ENCODE data around the gene ATAD2B.
A peak's percentile ranks its signal among the peaks of the same experiment; 100 is the strongest.

Gene ATAD2B

DNA sequence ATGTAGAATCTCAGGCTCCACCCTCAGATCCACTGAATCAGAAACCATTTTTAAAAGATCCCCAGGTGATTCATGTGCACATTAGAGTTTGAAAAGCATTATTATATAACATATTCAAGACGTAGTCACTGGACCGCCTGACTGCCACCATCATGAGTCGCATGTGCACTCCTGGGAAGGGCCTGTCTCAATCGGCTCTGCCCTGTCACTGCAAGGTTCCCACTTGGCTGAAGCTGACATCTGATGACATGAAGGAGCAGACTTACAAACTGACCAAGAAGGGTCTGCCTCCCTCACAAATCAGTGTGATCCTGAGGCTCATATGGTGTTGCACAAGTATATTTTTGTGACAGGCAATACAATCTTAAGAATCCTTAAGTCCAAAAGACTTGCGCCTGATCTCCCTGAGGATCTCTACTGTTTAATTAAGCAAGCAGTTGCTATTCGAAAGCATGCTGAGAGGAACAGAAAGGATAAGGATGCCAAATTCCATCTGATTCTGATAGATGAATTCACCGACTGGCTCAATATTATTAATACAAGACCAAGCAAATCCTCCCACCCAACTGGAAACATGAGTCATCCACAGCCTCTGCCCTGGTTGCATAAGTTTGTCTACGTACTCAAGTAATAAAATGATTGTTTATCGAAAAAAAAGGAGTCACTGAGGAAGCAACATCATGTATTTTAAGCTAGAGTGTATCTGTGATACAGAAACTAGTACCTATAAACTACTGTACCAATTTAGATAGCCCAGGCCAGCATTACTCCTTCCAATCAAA, 26.2 kb downstream of the ATAD2B start:
- CTCF ChIA-PET = interaction anchor here (0.9 to 1.7 kb wide), 2 partner anchors 8 to 40 kb away, joined by 3 to 4 read pairs; partner anchors contain the start of gene UBXN2A
- WGBS (ENCODE audit: insufficient coverage) = over 99% methylated on average over 5 of the region's 9 CpGs
- POLR2A ChIA-PET = no interaction called here
- no peaks in the 10 kb centered on the region for H3K36me3 ChIP-seq (ENCODE audit: control insufficient read depth in 4 of 4, insufficient read depth in 4 of 4, low read length in 3 of 4)
- H3K9me3 ChIP-seq (ENCODE audit: control extremely low read depth in 1 of 5, control insufficient read depth in 4 of 5, insufficient read depth in 2 of 5, low read depth in 1 of 5, low read length in 4 of 5) = peaks cover 0 to 9% (median 2%) of the 10 kb centered on the region in 5 experiments
- peak in 2 of 3 donors; percentile 51 to 57 for DNase-seq
- no peak overlapping the region for H3K4me3 ChIP-seq (ENCODE audit: control insufficient read depth in 1 of 7, extremely low read depth in 1 of 7, insufficient read depth in 4 of 7, low read depth in 2 of 7, low read length in 6 of 7)
- H3K4me1 ChIP-seq (ENCODE audit: control extremely low read depth in 1 of 4, control insufficient read depth in 4 of 4, insufficient read depth in 4 of 4, low read length in 3 of 4) = peaks cover 4 to 26% (median 12%) of the 10 kb centered on the region in 4 experiments
- no peaks in the 10 kb centered on the region for H3K27me3 ChIP-seq (replicated peaks in 2 of 5; ENCODE audit: control insufficient read depth in 4 of 5, insufficient read depth in 5 of 5, low read length in 4 of 5)
- H3K27ac ChIP-seq (ENCODE audit: insufficient read depth in 1 of 2, low read depth in 1 of 2, low read length in 2 of 2, poor library complexity in 1 of 2, severe bottlenecking in 2 of 2) = no peak overlapping the region

DNA sequence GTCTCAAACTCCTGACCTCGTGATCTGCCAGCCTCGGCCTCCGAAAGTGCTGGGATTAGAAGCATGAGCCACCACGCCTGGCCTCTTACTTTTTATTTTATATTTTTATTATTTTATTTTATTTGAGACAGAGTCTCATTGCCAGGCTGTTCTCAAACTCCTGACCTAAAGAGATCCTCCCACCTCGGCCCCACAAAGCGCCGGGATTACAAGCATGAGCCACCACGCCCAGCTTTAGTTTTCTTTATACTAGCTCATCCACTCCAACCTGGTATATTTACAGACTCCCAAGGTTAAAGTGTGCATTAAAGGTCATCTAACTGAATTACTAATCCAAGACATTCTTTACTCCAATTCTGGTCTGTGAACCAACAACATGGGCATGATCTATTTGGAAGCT, 26.8 kb downstream of the ATAD2B start:
- ChIA-PET POLR2A (no interaction called here), CTCF (interaction anchor here (0.6 to 1.7 kb wide), 2 partner anchors 31 to 40 kb away, joined by 3 read pairs; partner anchors contain the start of gene UBXN2A)
- 100% methylated on average over 5 of the region's 8 CpGs for WGBS (ENCODE audit: insufficient coverage)
- DNase-seq = no peak
- Histone ChIP-seq H3K27ac (ENCODE audit: insufficient read depth in 1 of 2, low read depth in 1 of 2, low read length in 2 of 2, poor library complexity in 1 of 2, severe bottlenecking in 2 of 2) (no peak overlapping the region), H3K36me3 (ENCODE audit: control insufficient read depth in 4 of 4, insufficient read depth in 4 of 4, low read length in 3 of 4) (no peaks in the 10 kb centered on the region), H3K4me3 (ENCODE audit: control insufficient read depth in 1 of 7, extremely low read depth in 1 of 7, insufficient read depth in 4 of 7, low read depth in 2 of 7, low read length in 6 of 7) (no peak overlapping the region), H3K9me3 (ENCODE audit: control extremely low read depth in 1 of 5, control insufficient read depth in 4 of 5, insufficient read depth in 2 of 5, low read depth in 1 of 5, low read length in 4 of 5) (peaks cover 0 to 9% (median 2%) of the 10 kb centered on the region in 5 experiments), H3K4me1 (ENCODE audit: control extremely low read depth in 1 of 4, control insufficient read depth in 4 of 4, insufficient read depth in 4 of 4, low read length in 3 of 4) (peaks cover under 1 to 23% (median 9%) of the 10 kb centered on the region in 4 experiments), H3K27me3 (replicated peaks in 2 of 5; ENCODE audit: control insufficient read depth in 4 of 5, insufficient read depth in 5 of 5, low read length in 4 of 5) (no peaks in the 10 kb centered on the region)

DNA sequence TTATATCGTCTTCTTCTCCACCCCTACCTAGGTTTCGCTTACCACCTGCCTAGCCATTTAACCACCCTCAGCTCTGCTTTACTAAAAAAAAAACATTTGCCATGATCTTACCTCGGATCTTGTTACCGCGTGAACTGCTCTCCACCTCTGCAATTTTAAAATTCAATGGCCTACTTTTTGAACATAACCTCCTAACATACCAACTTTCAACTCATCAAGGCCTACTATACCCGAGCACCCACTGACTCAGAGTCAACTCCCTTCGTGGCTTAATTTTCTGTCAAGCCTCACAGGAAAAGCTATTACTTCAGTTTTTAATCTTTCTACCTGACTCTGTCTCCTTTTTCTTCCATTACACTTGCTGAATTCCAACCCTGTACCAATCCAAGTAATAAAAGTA, 55.7 kb downstream of the ATAD2B start:
- 96% methylated on average over 4 of the region's 7 CpGs for WGBS (ENCODE audit: insufficient coverage)

DNA sequence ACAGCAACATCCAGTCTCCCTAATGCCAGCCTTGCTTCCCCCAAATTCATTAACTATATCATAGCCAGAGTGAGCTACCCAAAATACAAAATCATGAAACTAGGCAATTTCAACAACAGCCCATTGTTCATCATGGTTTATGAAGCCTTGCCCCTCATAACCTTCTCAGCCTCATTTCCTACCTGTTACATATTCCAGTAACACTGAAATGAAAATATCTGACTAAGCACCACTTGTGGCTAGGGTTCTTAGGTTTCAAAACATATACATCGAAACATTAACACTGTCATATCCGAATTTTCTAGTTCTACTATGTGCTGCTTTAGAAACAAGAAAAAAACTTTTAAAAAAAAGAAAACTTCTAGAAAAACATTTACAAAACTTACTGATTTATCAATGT, 59.5 kb downstream of the ATAD2B start:
- CTCF ChIA-PET = interaction anchor here (1.1 kb wide), 1 partner anchor 10 kb away, joined by 3 read pairs; no protein-coding TSS in a partner anchor
- Histone ChIP-seq H3K9me3 (ENCODE audit: control extremely low read depth in 1 of 5, control insufficient read depth in 4 of 5, insufficient read depth in 2 of 5, low read depth in 1 of 5, low read length in 4 of 5) (no peaks in the 10 kb centered on the region), H3K36me3 (ENCODE audit: control insufficient read depth in 4 of 4, insufficient read depth in 4 of 4, low read length in 3 of 4) (peaks cover 12 to 35% (median 21%) of the 10 kb centered on the region in 4 experiments), H3K27me3 (replicated peaks in 2 of 5; ENCODE audit: control insufficient read depth in 4 of 5, insufficient read depth in 5 of 5, low read length in 4 of 5) (no peaks in the 10 kb centered on the region), H3K4me1 (ENCODE audit: control extremely low read depth in 1 of 4, control insufficient read depth in 4 of 4, insufficient read depth in 4 of 4, low read length in 3 of 4) (no peaks in the 10 kb centered on the region), H3K27ac (ENCODE audit: insufficient read depth in 1 of 2, low read depth in 1 of 2, low read length in 2 of 2, poor library complexity in 1 of 2, severe bottlenecking in 2 of 2) (no peak overlapping the region), H3K4me3 (ENCODE audit: control insufficient read depth in 1 of 7, extremely low read depth in 1 of 7, insufficient read depth in 4 of 7, low read depth in 2 of 7, low read length in 6 of 7) (no peak overlapping the region)
- WGBS (ENCODE audit: insufficient coverage) = no CpG with 5 or more reads among the region's 2 CpGs
- no peak for DNase-seq
- POLR2A ChIA-PET = no interaction called here

More for the DNA sequence above, 55.7 kb downstream of the ATAD2B start:
- POLR2A ChIA-PET = no interaction called here
- no peak for DNase-seq
- Histone ChIP-seq H3K27ac (ENCODE audit: insufficient read depth in 1 of 2, low read depth in 1 of 2, low read length in 2 of 2, poor library complexity in 1 of 2, severe bottlenecking in 2 of 2) (no peak overlapping the region), H3K4me3 (ENCODE audit: control insufficient read depth in 1 of 7, extremely low read depth in 1 of 7, insufficient read depth in 4 of 7, low read depth in 2 of 7, low read length in 6 of 7) (no peak overlapping the region), H3K27me3 (replicated peaks in 2 of 5; ENCODE audit: control insufficient read depth in 4 of 5, insufficient read depth in 5 of 5, low read length in 4 of 5) (no peaks in the 10 kb centered on the region), H3K4me1 (ENCODE audit: control extremely low read depth in 1 of 4, control insufficient read depth in 4 of 4, insufficient read depth in 4 of 4, low read length in 3 of 4) (no peaks in the 10 kb centered on the region), H3K36me3 (ENCODE audit: control insufficient read depth in 4 of 4, insufficient read depth in 4 of 4, low read length in 3 of 4) (peaks cover 14 to 44% (median 32%) of the 10 kb centered on the region in 4 experiments), H3K9me3 (ENCODE audit: control extremely low read depth in 1 of 5, control insufficient read depth in 4 of 5, insufficient read depth in 2 of 5, low read depth in 1 of 5, low read length in 4 of 5) (no peaks in the 10 kb centered on the region)
- CTCF ChIA-PET = no interaction called here

DNA sequence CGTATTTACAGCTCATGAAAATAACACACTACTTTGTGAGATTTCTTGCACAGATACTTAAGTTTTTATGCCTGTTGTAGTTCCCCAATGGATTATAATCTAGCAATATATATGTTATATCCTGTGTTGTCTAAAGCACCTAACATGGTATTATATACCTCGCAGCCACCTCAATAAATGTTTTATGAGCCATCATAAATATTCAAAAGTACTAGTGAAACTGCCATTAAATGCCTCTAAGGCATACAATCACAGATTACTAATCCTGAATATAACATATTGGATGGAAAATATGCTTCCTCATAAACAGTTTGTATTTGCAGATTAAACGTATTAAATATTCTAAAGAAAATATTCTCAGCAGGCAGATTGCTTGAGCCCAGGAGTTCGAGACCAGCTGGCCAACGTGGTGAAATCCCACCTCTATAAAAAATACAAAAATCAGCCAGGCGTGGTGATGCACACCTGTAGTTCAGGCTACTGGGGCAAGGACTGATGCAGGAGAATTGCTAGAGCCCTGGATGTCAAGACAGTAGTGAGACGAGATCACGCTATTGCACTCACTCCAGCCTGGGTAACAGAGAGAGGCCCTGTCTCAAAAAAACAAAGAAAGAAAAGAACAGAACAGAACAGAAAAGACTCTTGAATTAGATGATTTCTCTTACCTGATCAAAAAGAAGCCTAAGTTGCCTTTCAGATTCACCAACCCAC, 64.1 kb downstream of the ATAD2B start:
- Histone ChIP-seq H3K4me3 (ENCODE audit: control insufficient read depth in 1 of 7, extremely low read depth in 1 of 7, insufficient read depth in 4 of 7, low read depth in 2 of 7, low read length in 6 of 7) (no peak overlapping the region), H3K27ac (ENCODE audit: insufficient read depth in 1 of 2, low read depth in 1 of 2, low read length in 2 of 2, poor library complexity in 1 of 2, severe bottlenecking in 2 of 2) (no peak overlapping the region), H3K4me1 (ENCODE audit: control extremely low read depth in 1 of 4, control insufficient read depth in 4 of 4, insufficient read depth in 4 of 4, low read length in 3 of 4) (peaks cover 0 to 4% (median 0%) of the 10 kb centered on the region in 4 experiments), H3K36me3 (ENCODE audit: control insufficient read depth in 4 of 4, insufficient read depth in 4 of 4, low read length in 3 of 4) (peaks cover 8 to 40% (median 19%) of the 10 kb centered on the region in 4 experiments), H3K27me3 (replicated peaks in 2 of 5; ENCODE audit: control insufficient read depth in 4 of 5, insufficient read depth in 5 of 5, low read length in 4 of 5) (no peaks in the 10 kb centered on the region), H3K9me3 (ENCODE audit: control extremely low read depth in 1 of 5, control insufficient read depth in 4 of 5, insufficient read depth in 2 of 5, low read depth in 1 of 5, low read length in 4 of 5) (no peaks in the 10 kb centered on the region)
- POLR2A ChIA-PET = no interaction called here
- 100% methylated on average over 3 of the region's 8 CpGs for WGBS (ENCODE audit: insufficient coverage)
- no peak for DNase-seq
- CTCF ChIA-PET = interaction anchor here (1.1 kb wide), 1 partner anchor 26 kb away, joined by 3 read pairs; no protein-coding TSS in a partner anchor

DNA sequence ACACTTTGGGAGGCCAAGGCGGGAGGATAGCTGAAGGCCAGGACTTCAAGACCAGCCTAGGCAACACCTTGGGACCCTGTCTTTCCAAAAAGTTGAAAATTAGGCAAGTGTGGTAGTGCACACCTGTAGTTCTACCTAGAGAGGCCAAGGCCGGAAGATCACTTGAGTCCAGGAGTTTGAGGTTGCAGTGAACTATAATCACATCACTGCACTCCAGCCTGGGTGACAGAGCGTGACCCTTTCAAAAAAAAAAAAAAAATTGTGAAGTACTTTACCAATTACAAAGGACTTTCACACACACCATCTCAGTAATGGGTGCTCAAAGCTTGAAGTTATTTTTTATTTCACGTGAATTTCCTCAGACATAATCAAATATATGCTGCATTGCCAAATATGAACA, 65.0 kb downstream of the ATAD2B start:
- Histone ChIP-seq H3K9me3 (ENCODE audit: control extremely low read depth in 1 of 5, control insufficient read depth in 4 of 5, insufficient read depth in 2 of 5, low read depth in 1 of 5, low read length in 4 of 5) (no peaks in the 10 kb centered on the region), H3K4me3 (ENCODE audit: control insufficient read depth in 1 of 7, extremely low read depth in 1 of 7, insufficient read depth in 4 of 7, low read depth in 2 of 7, low read length in 6 of 7) (no peak overlapping the region), H3K36me3 (ENCODE audit: control insufficient read depth in 4 of 4, insufficient read depth in 4 of 4, low read length in 3 of 4) (peaks cover 8 to 34% (median 16%) of the 10 kb centered on the region in 4 experiments), H3K27me3 (replicated peaks in 2 of 5; ENCODE audit: control insufficient read depth in 4 of 5, insufficient read depth in 5 of 5, low read length in 4 of 5) (no peaks in the 10 kb centered on the region), H3K27ac (ENCODE audit: insufficient read depth in 1 of 2, low read depth in 1 of 2, low read length in 2 of 2, poor library complexity in 1 of 2, severe bottlenecking in 2 of 2) (no peak overlapping the region), H3K4me1 (ENCODE audit: control extremely low read depth in 1 of 4, control insufficient read depth in 4 of 4, insufficient read depth in 4 of 4, low read length in 3 of 4) (peaks cover 0 to 4% (median 0%) of the 10 kb centered on the region in 4 experiments)
- ChIA-PET POLR2A (no interaction called here), CTCF (no interaction called here)
- WGBS (ENCODE audit: insufficient coverage) = 83% methylated on average over 1 of the region's 4 CpGs
- DNase-seq = no peak

DNA sequence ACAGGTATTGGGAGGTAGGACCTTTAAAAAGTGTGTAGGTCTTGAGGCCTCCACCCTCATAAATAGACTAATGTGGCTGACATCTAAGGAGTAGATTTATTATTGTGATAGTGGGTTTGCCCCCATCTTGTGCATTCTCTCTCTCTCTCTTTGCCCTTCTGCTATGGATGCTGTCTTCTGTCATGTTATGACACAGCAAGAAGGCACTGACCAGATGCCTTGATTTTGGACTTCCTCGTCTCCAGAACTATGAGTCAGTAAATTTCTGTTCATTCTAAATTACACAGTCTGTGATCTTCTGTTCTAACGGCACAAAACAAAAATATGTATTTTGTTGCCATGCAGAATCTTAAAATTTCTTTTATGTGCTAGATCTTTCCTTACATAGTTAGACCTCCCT, 66.9 kb downstream of the ATAD2B start:
- no peak overlapping the region for H3K4me3 ChIP-seq (ENCODE audit: control insufficient read depth in 1 of 7, extremely low read depth in 1 of 7, insufficient read depth in 4 of 7, low read depth in 2 of 7, low read length in 6 of 7)
- ChIA-PET POLR2A (no interaction called here), CTCF (no interaction called here)
- H3K9me3 ChIP-seq (ENCODE audit: control extremely low read depth in 1 of 5, control insufficient read depth in 4 of 5, insufficient read depth in 2 of 5, low read depth in 1 of 5, low read length in 4 of 5) = no peaks in the 10 kb centered on the region
- H3K4me1 ChIP-seq (ENCODE audit: control extremely low read depth in 1 of 4, control insufficient read depth in 4 of 4, insufficient read depth in 4 of 4, low read length in 3 of 4) = peaks cover 0 to 4% (median 0%) of the 10 kb centered on the region in 4 experiments
- WGBS (ENCODE audit: insufficient coverage) = 78% methylated on average over 2 of the region's 2 CpGs
- no peak overlapping the region for H3K27ac ChIP-seq (ENCODE audit: insufficient read depth in 1 of 2, low read depth in 1 of 2, low read length in 2 of 2, poor library complexity in 1 of 2, severe bottlenecking in 2 of 2)
- peaks cover 5 to 42% (median 20%) of the 10 kb centered on the region in 4 experiments for H3K36me3 ChIP-seq (ENCODE audit: control insufficient read depth in 4 of 4, insufficient read depth in 4 of 4, low read length in 3 of 4)
- DNase-seq = peak in 2 of 3 donors; percentile 45 to 61
- H3K27me3 ChIP-seq (replicated peaks in 2 of 5; ENCODE audit: control insufficient read depth in 4 of 5, insufficient read depth in 5 of 5, low read length in 4 of 5) = no peaks in the 10 kb centered on the region
